Epidermal melanocyte (primary cell): Measurements from ENCODE around the gene NPL.

ENCODE experiments used
- DNase-seq: peaks from one replicate; pipeline ENCODE4 v3.0.0; 2011; ENCODE audit warnings: low spot score; ENCODE audit not compliant: insufficient read length

The NPL gene

DNA sequence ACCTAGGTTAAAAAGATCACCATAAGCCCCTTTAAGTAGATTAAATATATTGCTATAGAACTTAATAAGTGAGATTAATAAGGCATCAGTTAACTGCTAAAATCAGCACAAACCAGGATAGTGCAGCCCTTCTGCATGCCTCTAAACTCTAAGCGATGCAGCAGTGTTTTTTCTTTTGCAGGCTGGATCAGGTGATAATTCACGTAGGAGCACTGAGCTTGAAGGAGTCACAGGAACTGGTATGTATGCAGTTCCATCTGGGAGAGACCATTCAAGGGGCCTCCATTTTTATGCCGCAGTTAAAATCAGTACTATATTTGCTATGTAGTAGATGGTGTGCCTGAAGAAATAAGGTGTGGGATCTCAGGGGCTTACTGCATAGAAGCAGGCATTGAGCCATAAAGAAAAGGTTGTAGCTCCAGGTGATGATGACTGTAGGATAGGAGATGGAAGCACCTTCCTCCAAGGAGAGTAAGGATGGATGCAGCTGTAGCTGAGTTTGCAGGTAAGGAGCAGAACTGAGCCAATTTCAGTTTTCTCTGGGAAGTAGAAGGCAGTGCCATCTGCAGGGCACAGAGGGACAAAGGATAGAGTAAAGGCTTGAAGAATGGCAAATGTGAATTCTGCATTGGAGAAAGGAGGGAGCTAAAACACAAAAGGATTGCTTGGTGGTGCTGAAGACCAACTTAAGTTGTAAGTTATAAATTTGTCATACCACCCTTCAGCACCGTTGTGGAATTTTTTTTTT is 22.6 kb downstream of the NPL start:
- DNase-seq = no peak

DNA sequence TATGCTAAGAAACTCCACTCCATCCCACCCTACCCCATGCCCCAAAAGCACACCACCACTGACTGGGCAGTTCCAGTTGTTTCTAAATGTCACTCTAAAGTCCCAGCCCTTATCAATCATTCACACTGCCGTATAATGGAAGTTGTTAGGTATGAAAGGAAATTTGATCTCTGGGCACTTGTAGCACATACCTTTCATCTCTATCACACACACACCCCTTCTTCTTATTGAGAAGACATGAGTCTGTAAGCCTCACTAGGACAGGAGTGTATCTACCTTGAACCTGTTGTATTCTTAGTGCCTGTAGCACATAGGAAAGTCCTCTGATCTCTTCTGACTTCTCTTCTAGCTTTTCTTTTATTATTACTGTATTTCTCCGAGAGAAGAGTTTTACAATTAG is 27.3 kb downstream of the NPL start:
- DNase-seq = no peak

DNA sequence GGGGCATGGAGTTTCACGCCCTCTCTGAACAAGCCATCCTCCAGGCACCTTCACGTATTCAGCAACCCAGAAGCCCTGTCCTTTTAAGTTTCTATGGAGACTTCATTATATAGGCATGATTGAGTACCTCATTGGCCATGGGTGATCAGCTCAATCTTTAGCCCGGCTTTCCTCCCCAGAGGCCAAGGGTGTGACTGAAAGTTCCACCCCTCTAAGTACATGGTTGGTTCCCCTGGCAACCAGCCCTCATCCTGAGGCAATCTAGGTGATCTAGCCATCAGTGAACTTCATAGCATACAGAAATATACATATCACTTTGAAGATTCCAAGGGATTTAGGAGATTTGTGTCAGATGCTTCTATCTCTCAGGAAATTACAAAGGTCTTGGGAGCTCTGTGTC is 28.2 kb downstream of the NPL start:
- no peak for DNase-seq

DNA sequence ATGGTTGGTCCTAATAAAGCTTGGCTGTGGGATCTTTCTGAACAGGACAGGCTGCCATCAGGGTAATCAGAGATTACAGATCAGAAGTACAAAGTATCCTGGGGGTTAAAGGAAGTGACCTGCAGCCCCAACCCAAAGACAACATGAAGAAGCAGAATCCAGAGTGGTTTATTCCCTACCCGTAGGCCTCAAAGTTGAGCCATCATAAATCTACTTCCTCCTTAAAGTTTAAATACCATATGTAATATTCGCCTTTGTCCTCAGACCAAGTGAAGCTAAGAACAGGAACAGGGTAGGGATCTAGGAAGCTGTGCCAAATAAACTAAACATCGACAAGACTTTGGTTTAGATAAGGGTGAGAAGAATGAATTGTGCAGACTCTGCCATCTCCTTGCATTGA is 33.6 kb downstream of the NPL start:
- no peak for DNase-seq

DNA sequence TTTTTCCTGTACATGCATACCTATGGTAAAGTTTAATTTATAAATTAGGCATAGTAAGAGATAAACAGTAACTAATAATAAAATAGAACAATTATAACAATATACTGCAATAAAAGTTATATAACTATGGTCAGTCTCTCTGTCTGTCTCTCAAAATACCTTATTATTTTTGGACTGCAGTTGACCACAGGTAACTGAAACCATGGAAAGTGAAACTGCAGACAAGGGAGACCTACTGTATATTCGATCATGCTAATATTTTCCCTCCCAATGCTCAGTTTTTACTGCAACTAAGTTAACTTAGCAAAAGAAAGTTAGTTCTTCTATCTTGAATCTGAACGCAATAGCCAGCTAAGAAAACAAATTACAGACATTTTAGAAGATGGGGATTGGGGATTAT is 37.3 kb downstream of the NPL start:
- no peak for DNase-seq

DNA sequence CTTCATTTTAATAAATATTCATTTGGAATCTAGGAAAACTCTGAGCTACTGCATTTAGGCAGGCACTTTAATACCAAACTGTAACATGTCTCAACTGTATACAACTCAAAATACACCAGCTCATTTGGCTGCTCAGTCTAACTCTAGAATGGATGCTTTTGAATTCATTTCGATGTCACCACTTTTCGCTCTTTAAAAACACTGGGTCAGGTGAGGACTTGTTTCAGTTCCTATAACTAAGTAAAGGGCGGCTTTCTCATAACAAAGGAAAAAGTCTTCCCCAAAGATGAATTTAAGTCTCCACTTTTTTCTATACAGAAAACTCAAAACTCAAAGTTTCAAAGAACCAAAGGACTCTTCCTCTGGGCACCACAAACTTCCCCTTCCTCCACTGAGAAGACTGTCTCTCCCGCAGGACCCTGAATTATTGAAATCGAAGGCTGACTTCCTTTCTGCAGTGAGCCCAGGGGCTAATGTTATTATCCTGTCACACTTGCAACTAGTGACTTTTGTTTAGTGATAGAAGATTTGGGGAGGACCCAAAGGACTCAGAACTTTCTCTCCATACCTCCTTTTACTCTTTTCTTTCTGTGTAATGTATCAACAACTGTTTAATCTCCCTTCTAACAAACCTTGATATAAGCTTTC is 39.8 kb downstream of the NPL start:
- DNase-seq = no peak

DNA sequence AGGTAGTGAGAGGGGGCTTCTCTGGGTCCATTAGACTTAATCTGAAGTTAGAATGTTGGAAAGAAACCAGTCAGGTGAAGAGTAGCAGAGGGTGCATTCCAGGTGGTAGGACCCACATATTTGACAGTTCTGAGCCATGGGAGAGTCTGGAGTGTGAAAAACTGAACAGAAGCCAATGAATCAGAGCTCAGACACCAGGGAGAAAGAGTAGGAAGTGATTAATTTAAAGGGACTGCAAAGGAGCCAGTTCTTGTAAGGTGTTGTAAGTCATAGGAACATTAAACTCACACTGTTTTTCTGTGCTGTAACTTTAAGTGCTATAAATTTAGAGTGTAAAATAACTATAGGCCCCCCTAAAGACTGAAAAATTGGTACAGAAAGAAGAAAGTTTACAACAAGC is 43.7 kb downstream of the NPL start:
- DNase-seq = no peak

DNA sequence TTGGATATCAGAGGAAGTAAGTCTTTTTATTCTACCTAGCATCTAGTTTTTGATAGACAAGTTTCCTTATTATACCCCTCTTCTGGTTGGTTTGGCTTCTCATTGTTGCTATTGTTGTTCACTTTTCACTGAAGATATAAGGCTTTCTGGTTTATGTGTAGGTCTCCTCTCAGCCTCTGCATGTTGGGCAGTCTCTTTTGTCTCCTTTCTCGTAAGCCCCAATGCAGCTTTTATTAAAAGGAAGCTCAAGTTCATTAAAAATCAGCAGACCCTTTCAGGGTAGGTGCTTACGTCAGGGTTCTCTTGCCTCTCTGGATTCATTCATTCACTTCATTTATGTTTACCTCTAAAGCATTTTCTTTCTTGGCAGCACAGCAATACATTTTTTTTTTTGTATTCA is 44.8 kb downstream of the NPL start:
- DNase-seq = no peak

DNA sequence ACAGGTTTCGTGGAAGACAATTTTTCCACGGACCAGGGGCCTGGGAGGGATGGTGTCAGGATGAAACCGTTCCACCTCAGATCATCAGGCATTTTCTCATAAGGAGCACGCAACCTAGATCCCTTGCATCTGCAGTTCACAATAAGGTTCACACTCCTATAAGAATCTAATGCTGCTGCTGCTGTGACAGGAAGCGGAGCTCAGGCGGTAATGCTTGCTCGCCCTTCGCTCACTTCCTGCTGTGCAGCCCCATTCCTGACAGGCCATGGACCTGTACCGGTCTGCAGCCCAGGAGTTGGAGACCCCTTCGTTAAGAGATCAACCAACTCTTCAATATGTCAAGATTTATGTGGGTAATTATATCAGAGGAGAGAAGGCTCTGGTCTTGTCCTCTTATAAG is 46.2 kb downstream of the NPL start:
- no peak for DNase-seq

DNA sequence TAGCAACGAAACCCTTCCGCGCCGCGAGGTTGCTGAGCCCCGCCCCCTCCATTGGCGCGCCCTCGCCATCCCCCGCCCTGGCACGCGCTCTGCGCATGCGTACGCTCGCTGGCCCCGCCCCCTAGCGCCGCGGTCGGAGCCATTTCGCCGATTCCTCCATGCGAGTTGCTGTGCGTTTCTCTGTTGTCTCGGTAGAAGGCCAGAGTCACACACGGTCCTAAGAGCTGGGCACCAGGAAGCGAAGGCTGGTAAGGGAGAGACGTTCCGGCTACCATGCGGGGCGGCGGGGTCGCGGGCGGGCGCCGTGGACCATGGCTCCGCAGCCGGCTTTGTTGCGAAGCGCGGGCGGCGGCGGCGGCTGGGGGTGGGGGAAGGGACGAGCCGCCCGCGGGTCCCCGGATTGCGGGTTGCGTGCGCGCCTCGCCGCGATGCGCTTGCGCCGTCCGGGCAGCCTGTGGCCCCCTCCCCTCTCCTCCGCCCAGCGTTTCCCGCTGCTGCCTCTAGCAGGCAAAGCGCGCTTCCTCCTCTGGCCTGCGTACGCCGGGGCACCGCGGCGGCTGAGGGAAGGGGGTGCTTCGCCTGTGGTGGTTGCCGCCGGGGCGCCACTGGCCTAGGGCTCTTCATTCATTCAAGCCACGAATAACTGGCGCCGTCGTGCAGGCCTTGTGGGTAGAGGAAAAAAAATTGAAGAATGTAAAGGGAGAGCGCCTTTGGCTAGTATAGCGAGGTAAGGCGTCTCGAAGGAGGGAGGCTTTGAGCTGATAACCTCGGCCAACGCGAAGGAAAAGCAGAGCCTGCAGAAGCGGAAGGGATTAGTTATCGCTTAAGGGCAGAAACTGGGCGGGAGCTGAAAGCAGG is 49.9 kb downstream of the NPL start, which contains the start of gene DHX9:
Gene DHX9 (plus strand): TSS at position 139 of the 858 bp plus-strand sequence. CDS start 3,220 bp downstream, outside the sequence.
- DNase-seq = peak; percentile 93

DNA sequence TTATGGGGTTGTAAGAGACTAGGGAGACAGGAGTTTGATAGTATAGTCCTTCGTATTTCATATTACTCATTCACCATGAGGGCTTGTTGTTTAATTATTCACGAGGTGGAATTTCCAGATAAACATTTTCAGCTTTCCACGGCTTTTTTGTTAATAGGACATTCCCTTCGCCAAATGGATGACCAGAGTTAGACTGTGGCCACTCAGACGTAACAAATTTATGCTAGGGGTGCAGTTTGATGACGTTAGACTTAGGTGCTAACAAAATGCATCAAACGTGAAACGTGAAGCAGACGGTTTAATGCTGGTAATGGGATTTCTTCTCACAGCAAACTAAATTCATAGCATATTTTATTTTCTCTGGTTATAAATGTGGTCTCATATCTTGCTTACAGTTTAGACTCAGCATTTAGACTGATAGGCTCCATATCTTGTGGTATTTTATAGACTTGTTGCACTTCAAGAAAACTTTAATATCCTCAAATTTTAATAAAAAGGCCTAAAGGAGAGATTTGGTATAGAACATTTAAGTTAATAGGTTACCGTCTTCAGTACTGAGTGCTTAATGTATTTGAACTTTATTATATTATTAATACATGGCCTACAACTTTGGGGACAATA is 51.9 kb downstream of the NPL start:
- no peak for DNase-seq

DNA sequence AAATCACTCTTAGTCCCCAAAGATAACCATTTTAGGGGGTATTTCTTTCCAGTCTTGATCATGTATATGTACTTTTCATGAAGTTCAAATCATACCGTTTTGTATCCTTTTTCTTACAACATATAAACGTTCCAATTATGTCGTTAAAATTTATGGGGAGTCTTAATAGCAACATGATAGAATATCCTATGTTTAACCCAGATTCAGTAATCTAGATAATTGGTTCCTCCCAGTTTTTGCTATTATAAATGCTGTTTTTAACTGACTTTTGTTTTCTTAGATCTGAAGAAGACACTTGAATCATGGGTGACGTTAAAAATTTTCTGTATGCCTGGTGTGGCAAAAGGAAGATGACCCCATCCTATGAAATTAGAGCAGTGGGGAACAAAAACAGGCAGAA is 52.7 kb downstream of the NPL start:
- no peak for DNase-seq

DNA sequence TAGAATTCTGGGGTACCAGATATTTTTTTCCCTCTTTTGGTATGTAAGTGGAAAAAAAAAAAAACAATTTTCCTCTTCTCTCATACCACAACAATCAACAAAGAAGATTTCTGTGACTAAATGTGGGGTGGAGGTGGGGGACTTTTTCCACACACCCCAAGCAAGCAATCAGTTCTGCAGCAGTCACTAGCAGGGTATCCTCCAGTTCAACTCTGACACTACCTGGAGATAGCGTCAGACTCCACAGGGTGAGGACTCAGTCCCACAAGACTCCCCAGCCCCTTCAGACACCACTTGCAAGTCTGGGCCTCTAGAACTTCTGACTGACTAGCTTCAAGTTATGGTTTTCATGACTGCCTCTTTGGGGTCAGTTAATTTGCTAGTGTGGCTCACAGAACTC is 55.8 kb downstream of the NPL start:
- no peak for DNase-seq

DNA sequence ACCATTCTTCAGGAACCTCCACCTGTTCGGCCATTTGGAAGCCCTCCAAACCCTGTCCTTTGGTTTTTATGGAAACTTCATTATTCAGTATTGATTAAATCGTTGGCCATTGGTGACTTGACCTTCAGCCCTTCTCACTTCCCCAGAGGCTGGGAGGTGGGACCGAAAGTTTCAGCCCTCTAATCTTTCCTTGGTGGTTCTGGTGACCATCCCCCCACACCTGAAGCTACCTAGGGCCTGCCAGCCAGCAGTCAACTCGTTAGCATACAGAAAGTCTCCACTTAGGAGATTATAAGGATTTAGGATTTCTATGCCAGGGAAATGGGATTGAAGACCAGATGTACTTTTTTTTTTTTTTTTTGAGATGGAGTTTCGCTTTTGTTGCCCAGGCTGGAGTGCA is 56.3 kb downstream of the NPL start:
- DNase-seq = no peak

DNA sequence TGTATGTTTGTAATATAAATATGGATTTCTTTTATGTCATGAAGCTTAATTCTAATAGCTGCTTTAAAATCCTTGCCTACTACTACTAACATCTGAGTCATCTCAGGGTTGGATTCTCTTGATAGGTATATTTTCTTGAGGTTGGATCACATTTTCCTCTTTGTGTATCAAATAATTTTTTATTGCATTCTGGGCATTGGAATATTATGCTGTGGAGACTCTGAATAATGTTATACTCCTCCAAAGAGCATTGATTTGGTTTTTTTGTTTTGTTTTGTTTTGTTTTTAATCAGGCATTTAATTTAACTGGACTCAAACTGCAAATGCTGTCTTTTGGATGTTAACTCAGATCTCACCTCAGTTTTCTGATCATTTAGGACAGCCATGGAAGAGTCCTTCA is 57.5 kb downstream of the NPL start:
- DNase-seq = no peak

DNA sequence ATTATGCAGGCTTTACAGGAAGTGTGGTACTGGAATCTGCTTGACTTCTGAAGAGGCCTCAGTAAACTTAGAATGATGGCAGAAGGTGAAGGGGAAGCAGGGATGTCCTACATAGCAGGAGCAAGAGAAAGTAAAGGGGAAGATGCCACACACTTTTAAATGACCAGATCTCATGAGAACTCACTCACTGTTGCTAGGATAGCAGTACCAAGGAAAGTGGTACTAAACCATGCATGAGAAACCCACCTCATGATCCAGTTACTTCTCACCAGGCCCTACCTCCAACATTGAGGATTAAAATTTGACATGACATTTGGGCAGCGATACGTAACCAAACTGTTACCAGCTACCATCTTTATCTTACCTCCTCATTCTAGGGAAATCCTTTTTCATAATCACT is 59.2 kb downstream of the NPL start:
- DNase-seq = no peak

DNA sequence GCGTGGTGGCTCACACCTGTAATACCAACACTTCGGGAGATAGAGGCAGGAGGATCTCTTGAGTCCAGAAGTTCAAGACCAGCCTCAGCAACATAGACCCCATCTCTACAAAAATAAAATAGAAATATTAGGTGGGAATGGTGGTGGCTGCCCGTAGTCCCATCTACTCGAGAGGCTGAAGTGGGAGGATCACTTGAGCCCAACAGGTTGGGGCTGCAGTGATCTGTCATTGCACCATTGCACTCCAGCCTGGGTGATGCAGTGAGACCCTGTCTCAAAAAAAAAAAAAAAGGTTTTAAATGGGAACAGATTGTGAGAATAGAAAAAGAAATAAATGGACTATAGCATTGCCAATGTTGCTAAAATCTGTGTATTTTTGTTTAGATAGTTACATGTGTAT is 60.7 kb downstream of the NPL start:
- no peak for DNase-seq

DNA sequence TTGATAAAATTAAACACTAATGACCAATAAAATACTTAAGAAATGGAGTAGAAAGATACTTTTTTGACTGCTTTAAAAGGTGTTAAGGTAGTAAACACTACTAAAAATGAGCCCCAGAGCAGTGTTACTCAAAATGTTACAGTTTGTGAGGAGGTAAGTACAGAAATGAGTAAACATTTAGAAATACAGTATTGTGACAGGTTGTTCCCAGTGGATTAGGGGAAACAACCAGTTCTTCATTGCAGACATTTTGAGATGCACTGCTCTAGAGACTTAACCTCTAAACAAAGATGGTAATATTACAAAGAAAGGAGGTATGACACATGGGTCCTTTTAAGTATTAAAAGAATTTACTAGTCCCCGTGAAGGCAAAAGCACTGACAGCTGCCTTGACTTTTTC is 62.3 kb downstream of the NPL start:
- no peak for DNase-seq

DNA sequence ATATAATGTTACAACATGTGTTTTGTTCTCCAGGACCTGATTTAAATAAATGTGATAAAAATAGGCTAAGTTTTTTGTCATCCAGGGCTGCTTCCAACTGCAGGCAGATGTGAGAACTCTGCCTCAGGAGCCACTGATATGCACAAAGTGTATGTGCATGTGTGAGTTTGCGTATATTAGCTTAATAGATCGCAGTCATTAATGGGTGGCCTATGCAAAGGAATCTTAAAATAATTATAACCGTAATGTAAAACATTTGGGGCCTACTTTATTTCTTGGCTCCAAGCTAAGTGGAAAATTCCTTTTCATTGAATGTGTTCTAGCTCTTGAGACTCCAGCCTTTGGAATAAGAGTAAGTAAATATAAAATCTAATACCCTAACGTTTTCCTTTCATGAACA is 66.3 kb downstream of the NPL start:
- DNase-seq = no peak

DNA sequence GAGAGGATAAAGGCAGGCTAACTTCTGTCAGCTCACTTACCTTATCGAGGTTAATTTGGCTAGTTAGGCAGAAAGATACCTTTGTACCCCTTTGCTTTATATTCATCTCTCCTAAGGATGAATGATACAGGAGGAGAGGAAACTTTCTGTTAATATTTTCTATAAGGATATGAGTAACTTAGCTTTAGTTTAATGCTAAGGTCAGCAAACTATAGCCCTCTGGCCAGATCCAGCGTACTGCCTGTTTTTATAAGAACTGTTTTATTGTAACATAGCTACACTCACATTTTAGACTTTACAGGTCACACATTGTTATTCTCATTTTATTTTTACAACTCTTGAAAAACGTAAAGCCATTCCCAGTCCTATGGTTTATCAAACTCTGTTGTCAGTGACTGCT is 67.6 kb downstream of the NPL start:
- DNase-seq = no peak

DNA sequence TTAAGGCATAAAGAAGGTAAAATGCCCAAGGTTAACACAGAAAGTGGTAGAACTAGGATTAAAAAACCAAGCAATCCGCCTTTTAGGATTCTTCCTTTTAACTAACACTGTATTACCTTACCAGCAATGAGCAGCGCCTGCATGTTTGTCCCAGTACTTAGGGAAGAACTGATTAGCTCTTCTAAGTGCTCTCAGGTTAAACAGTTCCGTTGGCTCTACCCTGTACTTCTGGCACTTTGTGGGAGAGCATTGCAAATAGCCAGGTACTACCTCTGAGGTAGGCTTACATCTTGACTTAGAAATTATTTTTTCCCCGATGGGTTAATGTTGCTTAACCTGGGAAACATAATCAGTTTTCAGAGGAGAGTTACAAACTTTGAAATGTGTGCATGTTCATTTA is 71.1 kb downstream of the NPL start:
- no peak for DNase-seq

DNA sequence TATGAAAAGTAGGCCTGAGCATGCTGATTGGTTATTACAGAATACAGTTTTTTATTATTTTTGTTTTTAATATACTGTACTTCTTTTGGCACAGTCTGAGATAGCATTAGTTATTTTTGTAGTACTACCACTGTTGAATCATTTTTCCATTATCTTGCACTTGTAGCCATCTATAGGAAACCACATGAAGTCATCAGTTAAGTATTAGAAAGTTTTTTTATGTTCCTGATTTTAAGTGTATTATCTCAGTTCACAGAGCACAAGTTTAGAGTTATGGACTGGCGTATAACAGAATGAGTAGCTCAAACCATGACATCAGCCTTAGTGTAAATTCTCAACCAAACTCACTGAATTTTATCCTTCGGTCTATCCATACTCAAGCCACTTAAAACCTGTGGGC is 72.4 kb downstream of the NPL start:
- DNase-seq = no peak
